ENCODE results near the gene CNDP1. TPM values are rescaled to one million over a fixed set of nuclear protein-coding genes. Genes with fewer than 3 reads are reported as not detected.
"Not testable (repeated sequence)": the region's sequence is repeated elsewhere in the genome, so short reads cannot be mapped to it uniquely, and the experiment has no call there.

Gene CNDP1
- total RNA-seq, 2 experiments from 2014 or later: not detected

- no peak for DNase-seq
- no peaks in the 10 kb centered on the region for H3K4me1 Mint-ChIP-seq
- H3K36me3 Mint-ChIP-seq (ENCODE audit: low read depth): peaks cover 21% of the 10 kb centered on the region
- ChIA-PET CTCF (interaction anchor here (0.5 to 1.3 kb wide), 4 partner anchors 12 to 311 kb away, joined by 3 read pairs; no protein-coding TSS in a partner anchor), POLR2A (no interaction called here)
- no peak overlapping the region for H3K27ac Mint-ChIP-seq
- no peaks in the 10 kb centered on the region for H3K27me3 Mint-ChIP-seq
- no peak overlapping the region for H3K4me3 Mint-ChIP-seq
- no peaks in the 10 kb centered on the region for H3K9me3 Mint-ChIP-seq
These were observed 15.6 kb upstream of the CNDP1 start for GRCh38 chr18:74518456-74519295.

GRCh38 chr18:74519320-74520095 lies 14.8 kb upstream of the CNDP1 start:
- H3K27ac Mint-ChIP-seq: no peak overlapping the region
- H3K27me3 Mint-ChIP-seq: no peaks in the 10 kb centered on the region
- CTCF ChIA-PET: interaction anchor here (1.0 kb wide), 1 partner anchor 27 kb away, joined by 3 read pairs; no protein-coding TSS in a partner anchor
- H3K4me1 Mint-ChIP-seq: peaks cover 3% of the 10 kb centered on the region
- DNase-seq: no peak
- no peaks in the 10 kb centered on the region for H3K9me3 Mint-ChIP-seq
- no peak overlapping the region for H3K4me3 Mint-ChIP-seq
- POLR2A ChIA-PET: no interaction called here
- peaks cover 21% of the 10 kb centered on the region for H3K36me3 Mint-ChIP-seq (ENCODE audit: low read depth)

GRCh38 chr18:74520096-74520833 lies 14.0 kb upstream of the CNDP1 start:
- ChIA-PET CTCF (no interaction called here), POLR2A (no interaction called here)
- H3K27me3 Mint-ChIP-seq: no peaks in the 10 kb centered on the region
- no peak for DNase-seq
- no peak overlapping the region for H3K27ac Mint-ChIP-seq
- no peak overlapping the region for H3K4me3 Mint-ChIP-seq
- H3K36me3 Mint-ChIP-seq (ENCODE audit: low read depth): peaks cover 21% of the 10 kb centered on the region
- peaks cover 3% of the 10 kb centered on the region for H3K4me1 Mint-ChIP-seq
- no peaks in the 10 kb centered on the region for H3K9me3 Mint-ChIP-seq

- Mint-ChIP-seq H3K9me3 (no peaks in the 10 kb centered on the region), H3K4me3 (no peak overlapping the region), H3K27ac (no peak overlapping the region), H3K4me1 (peaks cover 3% of the 10 kb centered on the region), H3K27me3 (peaks cover under 1% of the 10 kb centered on the region), H3K36me3 (ENCODE audit: low read depth) (peaks cover 21% of the 10 kb centered on the region)
- CTCF ChIA-PET: interaction anchor here (1.3 kb wide), 1 partner anchor 9 kb away, joined by 3 read pairs; no protein-coding TSS in a partner anchor
- POLR2A ChIA-PET: no interaction called here
- DNase-seq: no peak
These were observed 13.1 kb upstream of the CNDP1 start for GRCh38 chr18:74521068-74521725.

- Mint-ChIP-seq H3K36me3 (ENCODE audit: low read depth) (peaks cover 13% of the 10 kb centered on the region), H3K4me1 (peaks cover 3% of the 10 kb centered on the region), H3K9me3 (no peaks in the 10 kb centered on the region), H3K4me3 (no peak overlapping the region), H3K27me3 (peaks cover 14% of the 10 kb centered on the region), H3K27ac (no peak overlapping the region)
- ChIA-PET CTCF (interaction anchor here (0.9 to 1.1 kb wide), 2 partner anchors 24 to 29 kb away, joined by 3 read pairs; no protein-coding TSS in a partner anchor), POLR2A (no interaction called here)
- no peak for DNase-seq
These were observed 11.4 kb upstream of the CNDP1 start for GRCh38 chr18:74522635-74523548.

GRCh38 chr18:74524097-74524496 lies 10.2 kb upstream of the CNDP1 start:
- peaks cover 13% of the 10 kb centered on the region for H3K36me3 Mint-ChIP-seq (ENCODE audit: low read depth)
- H3K4me1 Mint-ChIP-seq: peaks cover 3% of the 10 kb centered on the region
- H3K4me3 Mint-ChIP-seq: no peak overlapping the region
- DNase-seq: no peak
- H3K27ac Mint-ChIP-seq: no peak overlapping the region
- peaks cover 23% of the 10 kb centered on the region for H3K27me3 Mint-ChIP-seq
- ChIA-PET CTCF (interaction anchor here (0.7 to 1.1 kb wide), 2 partner anchors 25 to 52 kb away, joined by 3 to 4 read pairs; no protein-coding TSS in a partner anchor), POLR2A (no interaction called here)
- H3K9me3 Mint-ChIP-seq: no peaks in the 10 kb centered on the region

- H3K9me3 Mint-ChIP-seq; H3K36me3 Mint-ChIP-seq (ENCODE audit: low read depth); H3K27ac Mint-ChIP-seq; POLR2A ChIA-PET; DNase-seq; H3K4me1 Mint-ChIP-seq; H3K4me3 Mint-ChIP-seq: not testable (repeated sequence)
- CTCF ChIA-PET: interaction anchor here (0.7 kb wide), 1 partner anchor 53 kb away, joined by 4 read pairs; no protein-coding TSS in a partner anchor
- peaks cover 24% of the 10 kb centered on the region for H3K27me3 Mint-ChIP-seq
These were observed 9.4 kb upstream of the CNDP1 start for GRCh38 chr18:74524915-74525314.

GRCh38 chr18:74525741-74526140 lies 8.6 kb upstream of the CNDP1 start:
- Mint-ChIP-seq H3K9me3 (no peaks in the 10 kb centered on the region), H3K4me1 (peaks cover 3% of the 10 kb centered on the region), H3K27ac (no peak overlapping the region), H3K4me3 (no peak overlapping the region), H3K27me3 (peaks cover 24% of the 10 kb centered on the region), H3K36me3 (ENCODE audit: low read depth) (no peaks in the 10 kb centered on the region)
- POLR2A ChIA-PET: no interaction called here
- CTCF ChIA-PET: no interaction called here
- DNase-seq: no peak

GRCh38 chr18:74526488-74526887 lies 7.8 kb upstream of the CNDP1 start:
- Mint-ChIP-seq H3K36me3 (ENCODE audit: low read depth) (no peaks in the 10 kb centered on the region), H3K27ac (no peak overlapping the region)
- CTCF ChIA-PET: no interaction called here

GRCh38 chr18:74528478-74528877 lies 5.8 kb upstream of the CNDP1 start:
- POLR2A ChIA-PET: no interaction called here
- H3K9me3 Mint-ChIP-seq: no peaks in the 10 kb centered on the region
- H3K27me3 Mint-ChIP-seq: peaks cover 24% of the 10 kb centered on the region

More at GRCh38 chr18:74526488-74526887, 7.8 kb upstream of the CNDP1 start:
- H3K4me1 Mint-ChIP-seq: peaks cover 3% of the 10 kb centered on the region
- peaks cover 24% of the 10 kb centered on the region for H3K27me3 Mint-ChIP-seq
- POLR2A ChIA-PET: no interaction called here
- H3K4me3 Mint-ChIP-seq: no peak overlapping the region
- H3K9me3 Mint-ChIP-seq: no peaks in the 10 kb centered on the region
- no peak for DNase-seq

GRCh38 chr18:74528913-74529312 lies 5.4 kb upstream of the CNDP1 start:
- CTCF ChIA-PET: no interaction called here
- H3K9me3 Mint-ChIP-seq: no peaks in the 10 kb centered on the region

More at GRCh38 chr18:74528478-74528877, 5.8 kb upstream of the CNDP1 start:
- peaks cover 3% of the 10 kb centered on the region for H3K4me1 Mint-ChIP-seq
- no peak for DNase-seq
- H3K36me3 Mint-ChIP-seq (ENCODE audit: low read depth): no peaks in the 10 kb centered on the region
- H3K4me3 Mint-ChIP-seq: no peak overlapping the region
- CTCF ChIA-PET: no interaction called here
- no peak overlapping the region for H3K27ac Mint-ChIP-seq

More at GRCh38 chr18:74528913-74529312, 5.4 kb upstream of the CNDP1 start:
- POLR2A ChIA-PET: no interaction called here
- no peak overlapping the region for H3K4me3 Mint-ChIP-seq
- H3K4me1 Mint-ChIP-seq: peaks cover 3% of the 10 kb centered on the region
- DNase-seq: no peak
- no peak overlapping the region for H3K27ac Mint-ChIP-seq
- no peaks in the 10 kb centered on the region for H3K36me3 Mint-ChIP-seq (ENCODE audit: low read depth)
- peaks cover 24% of the 10 kb centered on the region for H3K27me3 Mint-ChIP-seq

All from activated CD4-positive, alpha-beta T cell treated with anti-CD3 and anti-CD28 coated beads, Interleukin-2, amount 10 ng/mL, durations not matched to agents 7 days and 5 days (primary cell).